GM19467 (cell line): Measurements from ENCODE around the gene PAPPA2.

Experiments
- ATAC-seq: cut with Tn5 transposase; IDR thresholded peaks from one replicate; pipeline ENCODE4 v1.9.1; 2021; ENCODE audit warnings: mild to moderate bottlenecking, moderate library complexity; ENCODE audit not compliant: unreplicated experiment

PAPPA2 gene

GRCh38 chr1:176880955-176881595 is 418.1 kb downstream of the PAPPA2 start:
- ATAC-seq, result no peak

DNA sequence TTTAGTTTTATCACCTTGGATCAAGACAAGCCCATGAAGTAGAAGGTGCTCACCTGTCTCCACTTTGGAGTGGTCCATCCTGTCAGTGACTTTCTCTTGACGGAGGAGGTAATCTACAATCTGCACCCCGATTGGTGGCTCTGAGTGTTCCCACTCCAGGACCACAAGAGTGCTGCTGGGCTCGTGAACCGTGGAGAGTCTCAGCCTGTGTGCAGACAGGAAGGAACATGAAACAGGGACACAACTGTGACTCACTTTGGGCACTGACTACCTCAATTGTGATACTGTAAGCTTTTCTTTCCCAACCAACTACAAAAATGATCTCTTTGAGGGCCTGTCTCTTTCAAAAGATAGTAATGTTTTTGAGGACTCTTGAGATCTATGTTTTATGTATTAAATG is 421.3 kb downstream of the PAPPA2 start:
- no peak for ATAC-seq

GRCh38 chr1:176884911-176885310 is 421.9 kb downstream of the PAPPA2 start:
- no peak for ATAC-seq

GRCh38 chr1:176885341-176885740 is 422.4 kb downstream of the PAPPA2 start:
- no peak for ATAC-seq

GRCh38 chr1:176885751-176886150 is 422.8 kb downstream of the PAPPA2 start:
- no peak for ATAC-seq

DNA sequence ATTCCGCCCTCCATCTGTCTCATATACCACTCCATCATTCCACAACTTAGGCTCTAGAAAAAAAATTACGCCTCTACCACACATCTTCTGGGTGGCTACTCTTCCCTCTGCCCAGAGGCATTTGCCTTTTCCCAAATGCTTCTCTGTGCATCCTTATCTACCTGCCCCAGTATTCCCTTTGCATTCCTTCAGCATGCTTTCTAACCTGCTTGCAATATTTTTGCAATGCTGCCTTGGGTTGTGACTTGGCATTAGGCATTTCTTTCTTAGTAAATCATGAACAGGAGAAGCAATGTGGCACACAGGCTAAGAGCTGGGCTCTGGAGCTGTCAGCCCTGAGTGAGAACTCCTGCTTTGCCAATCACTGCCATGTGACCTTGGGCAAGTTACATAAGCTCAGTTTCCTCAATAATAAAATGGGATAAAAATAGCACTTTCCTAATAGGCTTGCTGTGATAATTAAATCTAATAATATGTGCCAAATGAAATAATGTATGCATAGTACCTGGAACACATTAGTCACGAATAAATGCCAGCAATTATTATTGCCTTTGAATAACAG is 425.6 kb downstream of the PAPPA2 start:
- no peak for ATAC-seq

DNA sequence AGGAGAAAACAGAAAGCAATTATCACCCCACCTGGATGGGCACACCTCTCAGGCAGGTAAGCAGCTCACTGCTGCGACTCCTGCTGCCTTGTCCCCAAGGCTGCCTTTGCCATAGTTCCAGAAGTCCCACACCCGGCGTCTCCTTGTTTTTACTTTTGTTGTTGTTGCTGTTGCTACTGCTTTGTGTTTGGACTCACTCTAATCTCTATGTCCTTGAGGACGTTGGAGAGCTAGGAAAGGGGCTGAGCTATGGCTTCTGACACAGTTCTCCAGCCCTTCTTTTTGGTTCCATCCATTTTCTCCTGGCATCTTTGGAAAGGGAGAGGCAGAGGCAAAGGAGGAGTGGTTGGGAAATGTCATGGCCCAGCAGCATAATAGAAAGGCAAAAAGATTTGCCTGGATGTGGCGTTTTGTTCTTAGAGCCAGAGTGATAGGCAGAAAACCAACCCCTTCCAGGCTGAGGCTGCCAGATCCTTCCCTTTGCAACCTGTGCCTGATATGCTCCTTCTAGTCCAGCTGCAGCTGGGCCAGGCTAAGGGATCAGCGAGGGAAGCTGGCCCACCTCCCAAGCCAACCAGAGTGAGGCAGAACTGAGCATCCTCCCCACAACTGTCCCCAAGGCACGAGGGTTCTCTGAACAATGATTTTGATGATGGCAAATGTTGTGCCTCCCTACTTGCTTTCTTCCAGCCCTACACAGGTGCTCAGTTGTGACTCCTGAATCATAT is 430.8 kb downstream of the PAPPA2 start:
- ATAC-seq, result no peak

DNA sequence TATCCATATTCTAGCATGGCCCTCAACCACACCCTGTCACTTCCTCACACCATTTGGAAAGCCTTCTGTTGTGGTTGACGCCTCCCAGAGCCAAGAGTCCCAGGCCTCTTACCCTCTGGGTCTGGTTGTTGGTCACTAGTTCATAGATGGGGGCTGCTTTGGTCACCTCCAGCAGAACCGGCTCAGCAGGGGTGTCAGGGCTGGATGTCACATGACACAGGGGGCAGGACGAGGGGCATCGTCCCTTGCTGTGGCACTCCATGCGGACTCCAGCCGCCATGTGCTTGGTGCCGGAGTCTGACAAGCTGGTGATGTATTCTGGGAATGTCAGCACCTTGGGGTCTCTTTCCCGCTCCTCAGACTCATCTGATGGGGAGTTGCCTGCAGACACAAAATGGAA is 431.5 kb downstream of the PAPPA2 start:
- ATAC-seq, result no peak
